ENCODE results near the gene DNAH14. TPM values are rescaled to one million over a fixed set of nuclear protein-coding genes. Genes with fewer than 3 reads are reported as not detected.

Gene DNAH14
- total and polyA plus RNA-seq, 9 of the 15 experiments (the other 6 are each of a cell fraction or from before 2014, with no cell fraction given): 58.4 to 142 (median 98.4) TPM

- Histone ChIP-seq H3K9ac (ENCODE audit: insufficient read depth in 1 of 2, low read depth in 2 of 2, low read length in 2 of 2) (no peak overlapping the region), H3K4me3 (no peak overlapping the region), H3K9me3 (replicated peaks; ENCODE audit: control insufficient read depth, insufficient read depth, low read depth, low read length) (no peaks in the 10 kb centered on the region), H3K36me3 (ENCODE audit: control insufficient read depth, insufficient read depth, low read length) (no peaks in the 10 kb centered on the region), H3K4me2 (ENCODE audit: insufficient read depth, low read length) (no peak overlapping the region), H3K27me3 (ENCODE audit: control insufficient read depth in 2 of 2, insufficient read depth in 2 of 2, low read length in 2 of 2) (no peaks in the 10 kb centered on the region), H4K20me1 (replicated peaks; ENCODE audit: control insufficient read depth, insufficient read depth, low read length) (no peaks in the 10 kb centered on the region), H3K4me1 (replicated peaks in 1 of 2; ENCODE audit: control insufficient read depth in 2 of 2, insufficient read depth in 2 of 2, low read length in 2 of 2) (no peaks in the 10 kb centered on the region), H3K79me2 (ENCODE audit: control insufficient read depth, insufficient read depth, low read length) (no peaks in the 10 kb centered on the region), H3K9me1 (ENCODE audit: control insufficient read depth, insufficient read depth, low read length) (no peaks in the 10 kb centered on the region), H2AFZ (ENCODE audit: low read depth, low read length) (no peak overlapping the region), H3K27ac (ENCODE audit: extremely low read depth, low read depth, low read length) (no peak overlapping the region)
- POLR2A ChIA-PET: no interaction called here
- ATAC-seq: no peak
- TF ChIP-seq BACH1 (tag; IDR thresholded peaks at IDR 0.05) (no peak), CBX3 (IDR thresholded peaks at IDR 0.05; ENCODE audit: borderline replicate concordance in 1 of 2, low read length in 2 of 2) (peak in 1 of 2 experiments; percentile 82; a peak in 2 of 3 replicates), ZNF224 (CRISPR knock-in tag; IDR thresholded peaks at IDR 0.05) (no peak), ZNF79 (CRISPR knock-in tag; IDR thresholded peaks at IDR 0.05; ENCODE audit: low read depth) (no peak), CBX5 (IDR thresholded peaks at IDR 0.05; ENCODE audit: borderline replicate concordance, low read depth) (peak; percentile 72; the same call in 1 of the 2 replicates), TRIM28 (IDR thresholded peaks at IDR 0.05) (peak; percentile 89)
- intact Hi-C loops (cut with micrococcal nuclease) (no loop called here), in situ Hi-C loops (cut with MboI) (no loop called here)
- no peak for FAIRE-seq
- no TSS peak for BruUV-seq (replicated peaks)
- DNase-seq (ENCODE audit: extremely low read depth in 1 of 4, low spot score in 3 of 4): no peak
- CTCF ChIA-PET (ENCODE audit: low intra/inter-chr PET ratio): no interaction called here
Measured at GRCh38 chr1:225280563-225280962, 351.1 kb downstream of the DNAH14 start.

- intact Hi-C loops (cut with micrococcal nuclease): no loop called here
Measured at GRCh38 chr1:225290244-225290643, 360.8 kb downstream of the DNAH14 start.

More at GRCh38 chr1:225290244-225290643, 360.8 kb downstream of the DNAH14 start:
- ChIA-PET CTCF (ENCODE audit: low intra/inter-chr PET ratio) (no interaction called here), POLR2A (no interaction called here)
- DNase-seq (ENCODE audit: extremely low read depth in 1 of 4, low spot score in 3 of 4) (no peak), ATAC-seq (no peak), FAIRE-seq (no peak)
- Histone ChIP-seq H3K9me1 (ENCODE audit: control insufficient read depth, insufficient read depth, low read length) (no peaks in the 10 kb centered on the region), H3K27ac (ENCODE audit: extremely low read depth, low read depth, low read length) (no peak overlapping the region), H3K79me2 (ENCODE audit: control insufficient read depth, insufficient read depth, low read length) (no peaks in the 10 kb centered on the region), H3K4me1 (replicated peaks in 1 of 2; ENCODE audit: control insufficient read depth in 2 of 2, insufficient read depth in 2 of 2, low read length in 2 of 2) (no peaks in the 10 kb centered on the region), H3K27me3 (ENCODE audit: control insufficient read depth in 2 of 2, insufficient read depth in 2 of 2, low read length in 2 of 2) (no peaks in the 10 kb centered on the region), H4K20me1 (replicated peaks; ENCODE audit: control insufficient read depth, insufficient read depth, low read length) (no peaks in the 10 kb centered on the region), H3K9me3 (replicated peaks; ENCODE audit: control insufficient read depth, insufficient read depth, low read depth, low read length) (no peaks in the 10 kb centered on the region), H3K4me2 (ENCODE audit: insufficient read depth, low read length) (no peak overlapping the region), H3K4me3 (no peak overlapping the region), H3K36me3 (ENCODE audit: control insufficient read depth, insufficient read depth, low read length) (no peaks in the 10 kb centered on the region), H2AFZ (ENCODE audit: low read depth, low read length) (no peak overlapping the region), H3K9ac (ENCODE audit: insufficient read depth in 1 of 2, low read depth in 2 of 2, low read length in 2 of 2) (no peak overlapping the region)
- BruUV-seq (replicated peaks): no TSS peak
- TF ChIP-seq ZNF133 (CRISPR knock-in tag; IDR thresholded peaks at IDR 0.05): no peak
- no peak for TF ChIP-seq ZNF140 (CRISPR knock-in tag; IDR thresholded peaks at IDR 0.05)
- no peak for TF ChIP-seq ZNF384 (IDR thresholded peaks at IDR 0.05; ENCODE audit: low read depth, low read length)
- no peak for TF ChIP-seq DDX20 (tag; IDR thresholded peaks at IDR 0.05; ENCODE audit: low read depth)
- no peak for TF ChIP-seq ARHGAP35 (IDR thresholded peaks at IDR 0.05; ENCODE audit: partially characterized antibody)
- no peak for TF ChIP-seq STAT5B (CRISPR knock-in tag; IDR thresholded peaks at IDR 0.05)
- no peak for TF ChIP-seq MCM2 (IDR thresholded peaks at IDR 0.05; ENCODE audit: low read depth)
- WGBS (ENCODE audit: insufficient coverage, low coverage, missing lambda C conversion rate): 4% methylated on average over 1 of the region's 1 CpG
- in situ Hi-C loops (cut with MboI): no loop called here

All from K562 (cell line).